ENCODE measurements around the gene HIVEP1. TPM values are rescaled to one million over a fixed set of nuclear protein-coding genes. Genes with fewer than 3 reads are reported as not detected.

Gene HIVEP1
- total RNA-seq, 2 donors from 2014 or later: 35.2 to 38.0 TPM

DNA sequence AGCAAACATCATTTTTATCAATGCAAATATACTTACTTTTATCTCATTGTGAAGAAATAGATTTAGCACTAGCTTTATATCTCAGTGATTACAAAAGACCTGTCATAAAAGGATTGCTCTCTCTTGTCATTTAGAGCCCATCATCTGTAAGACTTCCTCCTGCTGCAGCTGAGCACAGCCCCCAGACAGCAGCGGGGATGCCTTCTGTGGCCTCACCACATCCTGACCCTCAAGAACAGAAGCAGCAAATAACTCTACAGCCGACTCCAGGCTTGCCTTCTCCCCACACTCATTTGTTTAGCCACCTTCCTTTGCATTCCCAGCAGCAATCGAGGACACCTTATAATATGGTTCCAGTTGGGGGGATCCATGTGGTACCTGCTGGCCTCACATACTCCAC, 151.0 kb downstream of the HIVEP1 start:
- Histone ChIP-seq H3K27ac (no peak overlapping the region), H3K36me3 (peaks cover 0 to 9% of the 10 kb centered on the region in 2 donors), H3K27me3 (replicated peaks; ENCODE audit: insufficient read depth) (no peaks in the 10 kb centered on the region), H3K9me3 (no peaks in the 10 kb centered on the region), H3K4me1 (replicated peaks) (no peaks in the 10 kb centered on the region), H3K4me3 (no peak overlapping the region)
- 83% methylated on average over 3 of the region's 3 CpGs for WGBS
- DNase-seq (ENCODE audit: low spot score): no peak
- TF ChIP-seq, protein P1, sequence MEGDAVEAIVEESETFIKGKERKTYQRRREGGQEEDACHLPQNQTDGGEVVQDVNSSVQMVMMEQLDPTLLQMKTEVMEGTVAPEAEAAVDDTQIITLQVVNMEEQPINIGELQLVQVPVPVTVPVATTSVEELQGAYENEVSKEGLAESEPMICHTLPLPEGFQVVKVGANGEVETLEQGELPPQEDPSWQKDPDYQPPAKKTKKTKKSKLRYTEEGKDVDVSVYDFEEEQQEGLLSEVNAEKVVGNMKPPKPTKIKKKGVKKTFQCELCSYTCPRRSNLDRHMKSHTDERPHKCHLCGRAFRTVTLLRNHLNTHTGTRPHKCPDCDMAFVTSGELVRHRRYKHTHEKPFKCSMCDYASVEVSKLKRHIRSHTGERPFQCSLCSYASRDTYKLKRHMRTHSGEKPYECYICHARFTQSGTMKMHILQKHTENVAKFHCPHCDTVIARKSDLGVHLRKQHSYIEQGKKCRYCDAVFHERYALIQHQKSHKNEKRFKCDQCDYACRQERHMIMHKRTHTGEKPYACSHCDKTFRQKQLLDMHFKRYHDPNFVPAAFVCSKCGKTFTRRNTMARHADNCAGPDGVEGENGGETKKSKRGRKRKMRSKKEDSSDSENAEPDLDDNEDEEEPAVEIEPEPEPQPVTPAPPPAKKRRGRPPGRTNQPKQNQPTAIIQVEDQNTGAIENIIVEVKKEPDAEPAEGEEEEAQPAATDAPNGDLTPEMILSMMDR (IDR thresholded peaks at IDR 0.05): no peak
- TF ChIP-seq POLR2AphosphoS5 (IDR thresholded peaks at IDR 0.05) (no peak), POLR2A (IDR thresholded peaks at IDR 0.05) (no peak)
- intact Hi-C loops (cut with DNase I): no loop called here

GRCh38 chr6:12163744-12164507, 151.8 kb downstream of the HIVEP1 start:
- intact Hi-C loops (cut with DNase I): no loop called here
- Histone ChIP-seq H3K27me3 (replicated peaks; ENCODE audit: insufficient read depth) (no peaks in the 10 kb centered on the region), H3K4me1 (replicated peaks) (no peaks in the 10 kb centered on the region), H3K4me3 (no peak overlapping the region), H3K9me3 (no peaks in the 10 kb centered on the region), H3K36me3 (peaks cover 0 to 9% of the 10 kb centered on the region in 2 donors), H3K27ac (no peak overlapping the region)
- no peak for DNase-seq (ENCODE audit: low spot score)
- TF ChIP-seq POLR2A (IDR thresholded peaks at IDR 0.05) (no peak), POLR2AphosphoS5 (IDR thresholded peaks at IDR 0.05) (no peak)
- TF ChIP-seq, protein P1 (IDR thresholded peaks at IDR 0.05): no peak
- WGBS: 93% methylated on average over 19 of the region's 19 CpGs

DNA sequence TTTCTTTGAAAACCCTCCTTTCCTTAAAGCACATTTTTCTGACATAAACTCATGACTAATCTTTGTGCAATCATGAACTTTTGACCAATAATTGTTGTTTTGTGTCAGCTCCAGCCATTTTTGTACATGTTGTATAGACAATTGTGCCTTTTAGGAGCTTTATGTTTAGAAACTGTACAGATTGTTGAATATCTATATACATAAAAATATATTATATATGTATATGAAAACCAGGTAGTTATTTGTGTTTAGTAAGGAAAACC, 152.3 kb downstream of the HIVEP1 start:
- Histone ChIP-seq H3K4me1 (replicated peaks) (no peaks in the 10 kb centered on the region), H3K36me3 (peaks cover 0 to 9% of the 10 kb centered on the region in 2 donors), H3K4me3 (no peak overlapping the region), H3K9me3 (no peaks in the 10 kb centered on the region), H3K27me3 (replicated peaks; ENCODE audit: insufficient read depth) (no peaks in the 10 kb centered on the region), H3K27ac (no peak overlapping the region)
- TF ChIP-seq POLR2A (IDR thresholded peaks at IDR 0.05): no peak
- no peak for TF ChIP-seq POLR2AphosphoS5 (IDR thresholded peaks at IDR 0.05)
- TF ChIP-seq, protein P1 (IDR thresholded peaks at IDR 0.05): no peak
- no peak for DNase-seq (ENCODE audit: low spot score)
- intact Hi-C loops (cut with DNase I): no loop called here

DNA sequence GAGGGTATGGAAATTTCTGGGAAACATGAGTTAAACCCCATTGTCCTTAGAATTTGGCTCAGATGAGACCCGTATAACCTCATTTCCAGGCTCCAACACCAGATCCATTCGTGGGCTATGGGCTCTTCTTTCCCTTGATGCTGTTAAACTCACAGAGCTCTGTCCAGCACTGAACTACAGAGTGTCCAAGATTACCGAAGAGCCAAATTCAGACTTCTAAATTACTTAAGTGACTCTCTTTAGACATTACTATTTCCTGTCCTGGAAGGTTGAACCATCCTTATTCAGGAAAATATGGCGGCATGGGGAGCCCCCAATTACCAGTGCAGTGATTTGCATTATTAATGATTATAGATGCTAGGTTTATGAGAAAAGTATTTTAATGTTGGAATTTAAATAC, 153.2 kb downstream of the HIVEP1 start:
- H3K27me3 ChIP-seq (replicated peaks; ENCODE audit: insufficient read depth): no peaks in the 10 kb centered on the region
- no peaks in the 10 kb centered on the region for H3K4me1 ChIP-seq (replicated peaks)
- TF ChIP-seq POLR2AphosphoS5 (IDR thresholded peaks at IDR 0.05): no peak
- TF ChIP-seq POLR2A (IDR thresholded peaks at IDR 0.05): no peak
- TF ChIP-seq, protein P1 (IDR thresholded peaks at IDR 0.05): no peak
- intact Hi-C loops (cut with DNase I): no loop called here
- no peak overlapping the region for H3K27ac ChIP-seq
- H3K4me3 ChIP-seq: no peak overlapping the region
- DNase-seq (ENCODE audit: low spot score): no peak
- WGBS: 81% methylated on average over 4 of the region's 4 CpGs
- H3K9me3 ChIP-seq: no peaks in the 10 kb centered on the region
- peaks cover 0 to 9% of the 10 kb centered on the region in 2 donors for H3K36me3 ChIP-seq

GRCh38 chr6:12165722-12166280, 153.7 kb downstream of the HIVEP1 start:
- H3K9me3 ChIP-seq: no peaks in the 10 kb centered on the region
- 79% methylated on average over 5 of the region's 5 CpGs for WGBS
- intact Hi-C loops (cut with DNase I): no loop called here

More at GRCh38 chr6:12165722-12166280, 153.7 kb downstream of the HIVEP1 start:
- Histone ChIP-seq H3K27me3 (replicated peaks; ENCODE audit: insufficient read depth) (no peaks in the 10 kb centered on the region), H3K27ac (no peak overlapping the region), H3K36me3 (peaks cover 0 to 9% of the 10 kb centered on the region in 2 donors), H3K4me1 (replicated peaks) (no peaks in the 10 kb centered on the region), H3K4me3 (no peak overlapping the region)
- TF ChIP-seq, protein P1 (IDR thresholded peaks at IDR 0.05): no peak
- TF ChIP-seq POLR2A (IDR thresholded peaks at IDR 0.05) (no peak), POLR2AphosphoS5 (IDR thresholded peaks at IDR 0.05) (no peak)
- no peak for DNase-seq (ENCODE audit: low spot score)

Measured in prostate gland (tissue), 2 donors.